GM12891 (cell line): ENCODE results near the gene PTGDR.

Experiments
- DNase-seq: peaks from one replicate; pipeline ENCODE4 v3.0.0; 2011; ENCODE audit warnings: low spot score; ENCODE audit not compliant: insufficient read length
- FAIRE-seq: peaks from 2 replicates; lab custom pipeline; 2011; peaks lifted over from hg19 to GRCh38; lab: Jason Lieb, UNC
- PAX5 ChIP-seq: IDR thresholded peaks from 2 replicates; pipeline ENCODE4 v1.6.1; 2011; ENCODE audit warnings: low read length, moderate library complexity, mild to moderate bottlenecking; ENCODE audit not compliant: insufficient read depth, severe bottlenecking
- POLR2A ChIP-seq: IDR thresholded peaks from 2 replicates; pipeline ENCODE4 v1.6.1; 2011; ENCODE audit warnings: low read depth, low read length, control low read depth
- POLR2AphosphoS5 ChIP-seq: IDR thresholded peaks from 2 replicates; pipeline ENCODE4 v1.6.1; 2011; ENCODE audit warnings: low read depth, low read length, control low read depth
- POU2F2 ChIP-seq: IDR thresholded peaks from 2 replicates; pipeline ENCODE4 v1.6.1; 2011; ENCODE audit warnings: low read depth, mild to moderate bottlenecking, control low read depth, low read length, moderate library complexity
- SPI1 ChIP-seq: IDR thresholded peaks from 2 replicates; pipeline ENCODE4 v1.6.1; 2011; ENCODE audit warnings: low read depth, low read length, control low read depth
- TAF1 ChIP-seq: IDR thresholded peaks from 2 replicates; pipeline ENCODE4 v1.6.1; 2011; ENCODE audit warnings: low read depth, low read length, control low read depth

PTGDR gene

GRCh38 chr14:52279408-52279807 is 11.9 kb downstream of the PTGDR start:
- no peak for TF ChIP-seq SPI1
- no peak for TF ChIP-seq POLR2AphosphoS5
- TF ChIP-seq PAX5: no peak
- TF ChIP-seq POU2F2: no peak
- TF ChIP-seq TAF1: no peak
- TF ChIP-seq POLR2A: no peak
- FAIRE-seq: no peak
- no peak for DNase-seq

DNA sequence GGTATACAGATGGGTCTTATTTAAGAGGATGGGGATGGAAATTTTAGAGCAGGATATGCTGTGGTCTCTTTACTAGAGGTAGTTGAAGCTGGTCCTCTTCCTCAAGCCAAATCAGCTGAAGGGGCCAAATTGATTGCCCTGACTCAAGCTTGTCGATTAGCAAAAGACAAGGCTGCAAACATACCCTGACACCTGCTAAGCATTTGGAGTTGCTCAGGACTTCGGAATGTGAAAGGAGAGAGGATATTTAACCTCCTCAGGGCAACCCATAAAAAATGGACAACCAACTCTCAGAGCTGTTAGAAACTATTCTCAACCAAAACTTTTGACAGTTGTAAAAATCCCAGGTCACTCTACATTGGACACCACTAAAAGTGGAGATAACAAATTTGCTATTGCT is 15.6 kb downstream of the PTGDR start:
- FAIRE-seq (no peak), DNase-seq (no peak)
- TF ChIP-seq SPI1 (no peak), POLR2A (no peak), POU2F2 (no peak)

GRCh38 chr14:52286661-52287649 is 19.5 kb downstream of the PTGDR start:
- no peak for FAIRE-seq
- no peak for DNase-seq
- TF ChIP-seq SPI1 (no peak), POLR2A (no peak), POLR2AphosphoS5 (no peak), POU2F2 (no peak), TAF1 (no peak), PAX5 (no peak)

GRCh38 chr14:52296378-52296777 is 28.9 kb downstream of the PTGDR start:
- TF ChIP-seq PAX5 (no peak), SPI1 (no peak), POU2F2 (no peak), POLR2A (no peak), POLR2AphosphoS5 (no peak), TAF1 (no peak)
- DNase-seq (no peak), FAIRE-seq (no peak)

DNA sequence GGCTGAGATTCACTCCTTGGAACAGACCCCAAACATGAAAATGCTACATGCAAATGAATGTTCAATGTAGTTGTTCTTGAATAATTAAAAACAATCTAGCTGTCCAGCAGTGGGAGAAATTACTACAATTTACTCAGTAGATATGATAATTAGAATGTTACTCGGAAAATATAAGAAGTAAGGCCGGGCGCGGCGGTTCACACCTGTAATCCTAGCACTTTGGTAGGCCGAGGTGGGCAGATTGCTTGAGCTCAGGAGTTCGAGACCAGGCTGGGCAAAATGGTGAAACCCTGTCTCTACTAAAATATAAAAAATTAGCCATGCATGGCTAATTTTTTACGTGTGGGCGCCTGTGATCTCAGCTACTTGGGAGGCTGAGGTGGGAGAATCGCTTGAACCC is 31.3 kb downstream of the PTGDR start:
- FAIRE-seq: no peak
- no peak for TF ChIP-seq SPI1
- no peak for TF ChIP-seq PAX5
- no peak for DNase-seq

DNA sequence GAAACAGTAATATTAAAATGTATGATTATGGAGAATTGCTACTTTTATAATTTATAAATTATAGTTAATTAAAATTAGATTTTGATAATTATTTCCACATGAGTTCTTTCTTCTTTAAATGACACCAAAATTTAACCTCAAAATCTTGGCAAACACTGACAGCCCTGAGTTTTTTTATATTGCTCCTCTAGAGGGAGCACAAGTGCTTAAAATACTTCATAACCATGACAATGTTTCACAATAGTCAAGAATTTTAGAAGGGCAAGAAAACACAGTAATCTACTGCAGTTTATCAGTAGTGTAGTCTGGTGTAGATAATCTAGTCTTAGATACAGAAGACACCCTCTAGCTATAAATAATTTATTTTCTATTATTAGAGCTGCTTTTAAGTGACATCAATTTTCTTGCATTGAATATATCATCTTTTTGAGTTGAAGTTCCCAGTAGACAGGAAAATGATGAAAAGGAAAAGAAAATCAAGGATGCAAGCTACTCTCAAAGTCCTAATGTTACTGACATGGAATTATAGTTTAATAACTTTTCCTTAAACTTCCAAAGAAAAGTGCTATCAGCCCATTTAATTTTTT is 32.3 kb downstream of the PTGDR start:
- FAIRE-seq: no peak

GRCh38 chr14:52303236-52303635 is 35.7 kb downstream of the PTGDR start:
- DNase-seq (no peak), FAIRE-seq (no peak)
- TF ChIP-seq POLR2A: no peak

More for the DNA sequence above, 32.3 kb downstream of the PTGDR start:
- TF ChIP-seq POU2F2 (no peak), TAF1 (no peak), POLR2AphosphoS5 (no peak), SPI1 (no peak), PAX5 (no peak), POLR2A (no peak)
- no peak for DNase-seq

DNA sequence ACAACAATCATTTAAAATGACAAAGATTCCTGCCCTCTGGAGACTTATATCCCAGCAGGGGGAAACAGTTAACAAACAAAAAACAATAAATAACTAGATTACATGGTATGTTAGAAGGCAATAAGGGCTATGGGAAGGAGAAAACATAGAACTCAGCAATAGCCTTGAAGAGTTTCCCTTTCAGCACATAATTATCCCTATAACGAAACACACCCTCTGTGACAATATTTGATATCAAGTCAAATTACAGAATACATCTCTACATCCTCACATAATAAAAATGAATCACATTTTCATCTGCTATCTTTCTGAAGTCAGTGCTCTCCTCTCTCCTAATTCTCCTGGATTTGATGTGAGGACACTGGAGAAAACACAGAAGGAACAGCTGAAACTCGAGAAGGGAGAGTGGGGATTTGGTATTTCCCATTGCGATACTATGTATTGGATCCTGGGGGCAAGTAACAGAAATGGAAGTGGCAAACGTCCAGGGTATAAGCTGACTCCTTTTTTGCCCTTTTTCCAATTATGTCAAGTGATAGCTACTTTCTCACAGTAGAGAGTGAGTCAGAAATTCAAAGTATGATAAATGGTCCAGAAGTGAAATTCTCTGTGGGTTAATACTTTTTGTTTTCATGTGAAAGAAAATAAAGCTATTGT is 36.9 kb downstream of the PTGDR start:
- no peak for DNase-seq
- FAIRE-seq: no peak
- TF ChIP-seq TAF1 (no peak), POLR2A (no peak), PAX5 (no peak), POLR2AphosphoS5 (no peak), POU2F2 (no peak), SPI1 (no peak)

DNA sequence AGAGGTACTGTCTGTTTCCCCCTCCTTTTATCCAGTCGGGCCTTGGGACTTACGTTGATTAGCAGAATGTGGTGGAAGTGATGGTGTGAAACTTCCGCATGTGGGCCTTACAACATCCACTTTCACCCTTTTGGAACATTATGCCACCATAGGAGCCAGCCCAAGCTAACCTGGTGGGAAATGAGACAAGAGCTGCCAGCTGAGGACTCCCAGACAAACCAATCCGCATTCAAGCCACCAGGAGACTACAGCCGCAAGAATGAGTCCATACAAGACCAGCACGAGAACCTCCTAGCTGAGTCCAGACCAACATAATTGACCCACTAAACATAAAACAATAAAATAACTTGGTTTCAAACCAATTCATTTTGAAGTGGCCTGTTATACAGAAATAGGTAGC is 37.5 kb downstream of the PTGDR start:
- DNase-seq (no peak), FAIRE-seq (no peak)
- no peak for TF ChIP-seq PAX5
- no peak for TF ChIP-seq TAF1
- no peak for TF ChIP-seq POLR2AphosphoS5
- TF ChIP-seq POLR2A: no peak
- no peak for TF ChIP-seq SPI1
- TF ChIP-seq POU2F2: no peak
